Tibial artery (tissue), 4 donors: ENCODE data around the gene TUFT1.
"Not testable (repeated sequence)": the region's sequence is repeated elsewhere in the genome, so short reads cannot be mapped to it uniquely, and the experiment has no call there.

Experiments used
- DNase-seq, 2 donors: peaks; one replicate each; pipeline ENCODE4 v3.0.0-alpha.2; 2019
- H3K27ac ChIP-seq, 2 donors: fragments of 200-600 bp; sonication (generic) in 1 of 2; 1 replicate in 1 of 2; 2 replicates in 1 of 2; pipeline ENCODE4 v1.5.1; 2018 to 2019; ENCODE audit warnings: mild to moderate bottlenecking in 1 of 2
- H3K27me3 ChIP-seq, 2 donors: fragments of 200-600 bp; sonication (generic) in 1 of 2; one replicate each; pipeline versions ENCODE4 v1.5.1 to v1.6.0; 2016 to 2019
- H3K36me3 ChIP-seq, 3 donors: fragments of 200-600 bp; sonication (generic) in 2 of 3; one replicate each; pipeline ENCODE4 v1.5.1; 2016 to 2019; ENCODE audit warnings: mild to moderate bottlenecking in 2 of 3
- H3K4me1 ChIP-seq, 4 donors: fragments of 200-600 bp; sonication (generic) in 2 of 4; 1 replicate in 3 of 4; 2 replicates in 1 of 4; pipeline ENCODE4 v1.5.1; 2016 to 2019
- H3K4me3 ChIP-seq, 2 donors: fragments of 200-600 bp; sonication (generic) in 1 of 2; 1 replicate in 1 of 2; 2 replicates in 1 of 2; pipeline ENCODE4 v1.5.1; 2018 to 2019; ENCODE audit warnings: mild to moderate bottlenecking in 2 of 2
- H3K9me3 ChIP-seq, 3 donors: fragments of 200-600 bp; sonication (generic) in 1 of 3; one replicate each; pipeline ENCODE4 v1.5.1; 2016 to 2019
- intact Hi-C: fragments of 100-400 bp; cut with DNase I; formaldehyde crosslinking; loops from one replicate; pipeline ENCODE4 v1.15.0; 2023; ENCODE audit warnings: low total_unique reads
- TF ChIP-seq, protein P1 (sequence below), 2 experiments: fragments of 200-600 bp in 1 of 2; fragments of 450-650 bp in 1 of 2; IDR thresholded peaks; one replicate each; pipeline ENCODE4 v1.5.1; 2017 to 2019; ENCODE audit warnings: antibody characterized with exemption in 2 of 2, mild to moderate bottlenecking in 1 of 2, moderate library complexity in 1 of 2

The TUFT1 gene

DNA sequence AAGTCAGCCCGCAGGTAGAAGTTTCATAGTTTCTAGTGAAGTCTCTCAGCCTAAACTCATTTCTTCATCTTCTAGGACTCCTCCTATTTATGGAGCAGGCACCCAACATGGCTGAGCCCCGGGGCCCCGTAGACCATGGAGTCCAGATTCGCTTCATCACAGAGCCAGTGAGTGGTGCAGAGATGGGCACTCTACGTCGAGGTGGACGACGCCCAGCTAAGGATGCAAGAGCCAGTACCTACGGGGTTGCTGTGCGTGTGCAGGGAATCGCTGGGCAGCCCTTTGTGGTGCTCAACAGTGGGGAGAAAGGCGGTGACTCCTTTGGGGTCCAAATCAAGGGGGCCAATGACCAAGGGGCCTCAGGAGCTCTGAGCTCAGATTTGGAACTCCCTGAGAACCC, 21.7 kb upstream of the TUFT1 start:
- peaks cover 0 to 29% of the 10 kb centered on the region in 2 donors for H3K27me3 ChIP-seq
- H3K27ac ChIP-seq = no peak overlapping the region
- no peak for DNase-seq
- peaks cover 0 to 13% (median 0%) of the 10 kb centered on the region in 3 donors for H3K36me3 ChIP-seq
- H3K4me3 ChIP-seq = no peak overlapping the region
- no peaks in the 10 kb centered on the region for H3K4me1 ChIP-seq
- intact Hi-C loops = no loop called here
- TF ChIP-seq, protein P1, sequence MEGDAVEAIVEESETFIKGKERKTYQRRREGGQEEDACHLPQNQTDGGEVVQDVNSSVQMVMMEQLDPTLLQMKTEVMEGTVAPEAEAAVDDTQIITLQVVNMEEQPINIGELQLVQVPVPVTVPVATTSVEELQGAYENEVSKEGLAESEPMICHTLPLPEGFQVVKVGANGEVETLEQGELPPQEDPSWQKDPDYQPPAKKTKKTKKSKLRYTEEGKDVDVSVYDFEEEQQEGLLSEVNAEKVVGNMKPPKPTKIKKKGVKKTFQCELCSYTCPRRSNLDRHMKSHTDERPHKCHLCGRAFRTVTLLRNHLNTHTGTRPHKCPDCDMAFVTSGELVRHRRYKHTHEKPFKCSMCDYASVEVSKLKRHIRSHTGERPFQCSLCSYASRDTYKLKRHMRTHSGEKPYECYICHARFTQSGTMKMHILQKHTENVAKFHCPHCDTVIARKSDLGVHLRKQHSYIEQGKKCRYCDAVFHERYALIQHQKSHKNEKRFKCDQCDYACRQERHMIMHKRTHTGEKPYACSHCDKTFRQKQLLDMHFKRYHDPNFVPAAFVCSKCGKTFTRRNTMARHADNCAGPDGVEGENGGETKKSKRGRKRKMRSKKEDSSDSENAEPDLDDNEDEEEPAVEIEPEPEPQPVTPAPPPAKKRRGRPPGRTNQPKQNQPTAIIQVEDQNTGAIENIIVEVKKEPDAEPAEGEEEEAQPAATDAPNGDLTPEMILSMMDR (IDR thresholded peaks at IDR 0.05) = no peak
- no peaks in the 10 kb centered on the region for H3K9me3 ChIP-seq

DNA sequence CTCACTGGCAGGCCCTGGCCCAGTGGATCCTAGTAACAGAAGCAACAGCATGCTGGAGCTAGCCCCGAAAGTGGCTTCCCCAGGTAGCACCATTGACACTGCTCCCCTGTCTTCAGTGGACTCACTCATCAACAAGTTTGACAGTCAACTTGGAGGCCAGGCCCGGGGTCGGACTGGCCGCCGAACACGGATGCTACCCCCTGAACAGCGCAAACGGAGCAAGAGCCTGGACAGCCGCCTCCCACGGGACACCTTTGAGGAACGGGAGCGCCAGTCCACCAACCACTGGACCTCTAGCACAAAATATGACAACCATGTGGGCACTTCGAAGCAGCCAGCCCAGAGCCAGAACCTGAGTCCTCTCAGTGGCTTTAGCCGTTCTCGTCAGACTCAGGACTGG, 21.2 kb upstream of the TUFT1 start:
- TF ChIP-seq, protein P1 (IDR thresholded peaks at IDR 0.05) = no peak
- intact Hi-C loops = no loop called here
- no peak overlapping the region for H3K27ac ChIP-seq

GRCh38 chr1:151519667-151520066, 20.4 kb upstream of the TUFT1 start:
- intact Hi-C loops = no loop called here
- H3K4me1 ChIP-seq = no peaks in the 10 kb centered on the region
- H3K4me3 ChIP-seq = no peak overlapping the region
- no peak for DNase-seq
- TF ChIP-seq, protein P1 (IDR thresholded peaks at IDR 0.05) = no peak
- peaks cover 0 to 23% of the 10 kb centered on the region in 2 donors for H3K27me3 ChIP-seq
- H3K36me3 ChIP-seq = peaks cover 0 to 16% (median 0%) of the 10 kb centered on the region in 3 donors
- H3K9me3 ChIP-seq = no peaks in the 10 kb centered on the region
- H3K27ac ChIP-seq = no peak overlapping the region

More for the DNA sequence above, 21.2 kb upstream of the TUFT1 start:
- Histone ChIP-seq H3K36me3 (peaks cover 0 to 13% (median 0%) of the 10 kb centered on the region in 3 donors), H3K27me3 (peaks cover 0 to 28% of the 10 kb centered on the region in 2 donors), H3K4me3 (no peak overlapping the region), H3K9me3 (no peaks in the 10 kb centered on the region), H3K4me1 (no peaks in the 10 kb centered on the region)
- no peak for DNase-seq

DNA sequence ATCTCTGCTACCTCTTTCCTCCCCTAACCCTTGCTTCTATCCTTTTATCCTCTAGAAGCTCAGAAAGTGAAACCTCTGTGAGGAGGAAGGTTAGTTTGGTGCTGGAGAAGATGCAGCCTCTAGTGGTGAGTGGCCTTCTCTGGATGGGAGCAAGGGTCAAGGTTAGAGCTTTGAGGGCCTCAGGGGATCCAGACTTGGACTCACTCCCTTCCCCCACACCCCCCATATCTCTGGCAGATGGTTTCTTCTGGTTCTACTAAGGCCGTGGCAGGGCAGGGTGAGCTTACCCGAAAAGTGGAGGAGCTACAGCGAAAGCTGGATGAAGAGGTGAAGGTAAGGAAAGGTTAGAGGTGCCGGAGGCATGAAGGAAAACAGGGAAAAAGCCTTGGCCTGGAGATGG, 19.8 kb upstream of the TUFT1 start:
- intact Hi-C loops = no loop called here
- TF ChIP-seq, protein P1 (IDR thresholded peaks at IDR 0.05) = no peak
- Histone ChIP-seq H3K4me1 (no peaks in the 10 kb centered on the region), H3K27ac (no peak overlapping the region), H3K4me3 (no peak overlapping the region), H3K27me3 (peaks cover 0 to 19% of the 10 kb centered on the region in 2 donors), H3K9me3 (no peaks in the 10 kb centered on the region), H3K36me3 (peaks cover 0 to 23% (median 0%) of the 10 kb centered on the region in 3 donors)
- no peak for DNase-seq

GRCh38 chr1:151522427-151522826, 17.7 kb upstream of the TUFT1 start:
- Histone ChIP-seq H3K27me3 (peaks cover 0 to 17% of the 10 kb centered on the region in 2 donors), H3K36me3 (peaks cover 0 to 27% (median 0%) of the 10 kb centered on the region in 3 donors)
- H3K9me3 ChIP-seq, DNase-seq, intact Hi-C loops, H3K27ac ChIP-seq, H3K4me3 ChIP-seq, H3K4me1 ChIP-seq: not testable (repeated sequence)

DNA sequence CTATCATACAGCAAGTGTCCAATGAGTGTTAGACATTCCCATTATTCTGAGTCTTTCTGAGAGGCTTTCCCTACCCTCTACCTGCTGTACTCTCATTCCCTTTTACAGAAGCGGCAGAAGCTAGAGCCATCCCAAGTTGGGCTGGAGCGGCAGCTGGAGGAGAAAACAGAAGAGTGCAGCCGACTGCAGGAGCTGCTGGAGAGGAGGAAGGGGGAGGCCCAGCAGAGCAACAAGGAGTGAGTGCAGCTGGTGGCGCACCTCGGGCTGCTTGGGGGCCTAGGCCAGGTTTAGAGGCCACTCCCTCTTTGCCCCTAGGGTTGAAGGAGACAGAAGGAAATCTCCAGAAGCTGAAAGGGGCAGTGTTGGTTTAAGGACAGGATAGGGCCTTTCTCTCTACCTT, 16.8 kb upstream of the TUFT1 start:
- H3K36me3 ChIP-seq = peaks cover 0 to 27% (median 0%) of the 10 kb centered on the region in 3 donors
- intact Hi-C loops = no loop called here
- no peak overlapping the region for H3K27ac ChIP-seq
- H3K27me3 ChIP-seq = peaks cover 0 to 15% of the 10 kb centered on the region in 2 donors
- TF ChIP-seq, protein P1 (IDR thresholded peaks at IDR 0.05) = no peak
- no peak for DNase-seq
- H3K4me3 ChIP-seq = no peak overlapping the region
- no peaks in the 10 kb centered on the region for H3K4me1 ChIP-seq
- no peaks in the 10 kb centered on the region for H3K9me3 ChIP-seq
